GM23248 (cell line): Measurements from ENCODE around the gene EIF3D. TPM values are rescaled to one million over a fixed set of nuclear protein-coding genes. Genes with fewer than 3 reads are reported as not detected.

Source experiments
- DNase-seq: peaks from one replicate; pipeline ENCODE4 v3.0.0-alpha.2; 2015
- H2AFZ ChIP-seq: fragments of 200-600 bp; sonication (generic); 2 replicates; pipeline ENCODE4 v1.6.1; 2016; ENCODE audit warnings: antibody characterized with exemption
- H3F3A ChIP-seq: fragments of 200-600 bp; sonication (generic); 2 replicates; pipeline ENCODE4 v1.6.1; 2016; ENCODE audit warnings: mild to moderate bottlenecking, antibody characterized with exemption, mixed run types; ENCODE audit not compliant: insufficient read depth
- H3K27ac ChIP-seq: fragments of 200-600 bp; sonication (generic); 2 replicates; pipeline ENCODE4 v1.5.1; 2016; ENCODE audit warnings: mild to moderate bottlenecking
- H3K27me3 ChIP-seq: fragments of 200-600 bp; sonication (generic); replicated peaks from 2 replicates; pipeline ENCODE4 v1.6.1; 2016; ENCODE audit warnings: mild to moderate bottlenecking; ENCODE audit not compliant: insufficient read depth
- H3K36me3 ChIP-seq: fragments of 200-600 bp; sonication (generic); 2 replicates; pipeline ENCODE4 v1.6.1; 2016; ENCODE audit warnings: low read depth, mild to moderate bottlenecking
- H3K4me1 ChIP-seq: fragments of 200-600 bp; sonication (generic); 2 replicates; pipeline ENCODE4 v1.6.1; 2016; ENCODE audit warnings: mild to moderate bottlenecking; ENCODE audit not compliant: insufficient read depth
- H3K4me2 ChIP-seq: fragments of 200-600 bp; sonication (generic); one replicate; pipeline ENCODE4 v1.6.1; 2016; ENCODE audit warnings: mild to moderate bottlenecking; ENCODE audit not compliant: unreplicated experiment
- H3K4me3 ChIP-seq: fragments of 200-600 bp; sonication (generic); 2 replicates; pipeline ENCODE4 v1.5.1; 2016; ENCODE audit warnings: mild to moderate bottlenecking
- H3K79me2 ChIP-seq: fragments of 200-600 bp; sonication (generic); 2 replicates; pipeline ENCODE4 v1.6.1; 2016; ENCODE audit warnings: mild to moderate bottlenecking; ENCODE audit not compliant: insufficient read depth
- H3K9ac ChIP-seq: fragments of 200-600 bp; sonication (generic); 2 replicates; pipeline ENCODE4 v1.6.1; 2016; ENCODE audit warnings: mild to moderate bottlenecking
- H3K9me2 ChIP-seq: fragments of 200-600 bp; sonication (generic); 2 replicates; pipeline ENCODE4 v1.6.1; 2016; ENCODE audit warnings: mixed run types, mild to moderate bottlenecking, moderate library complexity; ENCODE audit not compliant: insufficient read depth
- H3K9me3 ChIP-seq: fragments of 200-600 bp; sonication (generic); one replicate; pipeline ENCODE4 v1.6.1; 2017; ENCODE audit warnings: low read depth
- H4K20me1 ChIP-seq: fragments of 200-600 bp; sonication (generic); 2 replicates; pipeline ENCODE4 v1.6.0; 2016; ENCODE audit not compliant: insufficient read depth
- EZH2 ChIP-seq: fragments of 200-600 bp; sonication (generic); IDR thresholded peaks from 2 replicates; pipeline ENCODE4 v1.6.1; 2018; ENCODE audit warnings: antibody characterized with exemption, mild to moderate bottlenecking; ENCODE audit not compliant: insufficient read depth, poor library complexity, severe bottlenecking
- EZH2phosphoT487 ChIP-seq: fragments of 200-600 bp; sonication (generic); IDR thresholded peaks from 2 replicates; pipeline ENCODE4 v1.6.1; 2018; ENCODE audit warnings: antibody characterized with exemption, moderate library complexity, mild to moderate bottlenecking, low read depth; ENCODE audit not compliant: insufficient read depth
- WGBS, 2 experiments: methylation state at CpG; one replicate each; pipeline ENCODE4 v1.1.6; 2015 to 2017; ENCODE audit warnings: low lambda C conversion rate in 2 of 2, low coverage in 1 of 2; ENCODE audit errors: missing lambda C conversion rate in 2 of 2; 5-methylcytosine and 5-hydroxymethylcytosine counted together
- in situ Hi-C: fragments of 300-500 bp; cut with MboI; formaldehyde crosslinking; loops from 2 replicates; pipeline ENCODE4 v1.15.0; 2020
- polyA plus RNA-seq: library from polyadenylated mRNA; unstranded; fragments of >200 nt; fragmentation: Nextera tagmentation; extraction: Ambion mirVana; gene quantifications from 2 replicates; pipeline ENCODE4 v1.2.1, GENCODE V29; 2016
- total RNA-seq: library from RNA; depleted of rRNA; stranded (reverse); fragments of >200 nt; shearing (Covaris generic); gene quantifications from 2 replicates; pipeline ENCODE4 v1.2.3, GENCODE V29; 2014

The EIF3D gene
- total and polyA plus RNA-seq, 2 experiments from 2014 or later, result 122 to 377 TPM

- in situ Hi-C loops, result loop anchor here (25.0 kb wide), 1 partner anchor 304 kb away; no protein-coding TSS in a partner anchor
- no peak overlapping the region for H3K9ac ChIP-seq
Observed at GRCh38 chr22:36491155-36491554, 37.8 kb downstream of the EIF3D start.

GRCh38 chr22:36486619-36487384, 42.2 kb downstream of the EIF3D start:
- in situ Hi-C loops, result loop anchor here (25.0 kb wide), 1 partner anchor 300 kb away; no protein-coding TSS in a partner anchor
- H3K4me1 ChIP-seq, result peaks cover 4% of the 10 kb centered on the region; the same call in 1 of the 2 replicates
- no peaks in the 10 kb centered on the region for H3K9me2 ChIP-seq
- H3K27ac ChIP-seq, result no peak overlapping the region
- no peaks in the 10 kb centered on the region for H3K9me3 ChIP-seq
- H3K4me2 ChIP-seq, result no peak overlapping the region
- no peaks in the 10 kb centered on the region for H3K79me2 ChIP-seq
- no peaks in the 10 kb centered on the region for H4K20me1 ChIP-seq
- no peak overlapping the region for H2AFZ ChIP-seq
- no peaks in the 10 kb centered on the region for H3K27me3 ChIP-seq
- no peak overlapping the region for H3K9ac ChIP-seq
- no peak overlapping the region for H3K4me3 ChIP-seq
- TF ChIP-seq EZH2 (no peak), EZH2phosphoT487 (no peak)
- H3F3A ChIP-seq, result no peaks in the 10 kb centered on the region
- WGBS, 2 experiments, result 87 to 88% methylated on average over 13 of the region's 13 CpGs
- DNase-seq, result peak; percentile 62
- H3K36me3 ChIP-seq, result no peaks in the 10 kb centered on the region

More at GRCh38 chr22:36491155-36491554, 37.8 kb downstream of the EIF3D start:
- no peak for DNase-seq
- H3K4me3 ChIP-seq, result no peak overlapping the region
- H3K36me3 ChIP-seq, result no peaks in the 10 kb centered on the region
- no peaks in the 10 kb centered on the region for H3K79me2 ChIP-seq
- no peaks in the 10 kb centered on the region for H3K9me3 ChIP-seq
- no peaks in the 10 kb centered on the region for H3K9me2 ChIP-seq
- WGBS, 2 experiments, result 95 to 98% methylated on average over 7 of the region's 7 CpGs
- H3K4me2 ChIP-seq, result no peak overlapping the region
- H3K27me3 ChIP-seq, result no peaks in the 10 kb centered on the region
- H3F3A ChIP-seq, result no peaks in the 10 kb centered on the region
- TF ChIP-seq EZH2phosphoT487 (no peak), EZH2 (no peak)
- H2AFZ ChIP-seq, result no peak overlapping the region
- H4K20me1 ChIP-seq, result no peaks in the 10 kb centered on the region
- no peak overlapping the region for H3K27ac ChIP-seq
- H3K4me1 ChIP-seq, result no peaks in the 10 kb centered on the region

DNA sequence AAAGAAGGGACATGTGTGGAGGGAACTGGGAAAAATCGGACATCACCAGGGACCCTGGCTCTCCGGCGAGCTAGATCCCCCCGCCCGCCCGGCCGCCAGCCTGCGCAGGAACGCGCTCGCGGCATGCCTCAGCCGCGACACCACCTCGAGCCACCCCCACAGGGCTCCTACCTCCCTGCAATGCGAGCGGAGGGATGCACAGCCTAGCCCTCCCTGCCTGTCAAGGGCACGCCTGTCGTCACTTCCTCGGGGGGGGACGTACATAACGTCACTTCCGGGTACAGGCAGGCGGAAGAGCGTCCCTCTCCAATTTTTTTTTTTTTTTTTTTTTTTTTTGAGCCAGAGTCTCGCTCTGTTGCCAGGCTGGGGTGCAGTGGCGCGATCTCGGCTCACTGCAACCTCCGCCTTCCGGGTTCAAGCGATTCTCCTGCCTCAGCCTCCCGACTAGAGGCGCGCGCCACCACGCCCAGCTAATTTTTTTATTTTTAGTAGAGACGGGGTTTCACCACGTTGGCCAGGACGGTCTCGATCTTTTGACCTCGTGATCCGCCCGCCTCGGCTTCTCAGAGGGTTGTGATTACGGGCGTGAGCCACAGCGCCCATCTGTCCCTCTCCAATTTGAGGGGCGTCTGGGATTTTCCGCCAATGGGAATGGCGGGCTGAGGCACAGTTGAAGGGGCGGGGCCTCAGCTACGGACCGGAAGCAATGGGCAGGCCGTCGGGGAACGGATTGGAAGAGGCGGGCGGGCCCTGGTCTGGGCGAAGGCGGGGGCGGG, 47.4 kb downstream of the EIF3D start, which contains the start of gene TXN2:
TXN2 (minus strand) TSS at position 248 of the 776 bp plus-strand sequence. CDS start 803 bp downstream, outside the sequence.
- H3K27me3 ChIP-seq, result no peaks in the 10 kb centered on the region
- 0 to 1% methylated on average over 53 to 62 of the region's 62 CpGs for WGBS, 2 experiments
- no peaks in the 10 kb centered on the region for H3K9me3 ChIP-seq
- in situ Hi-C loops, result loop anchor here (25.0 kb wide), 1 partner anchor 294 kb away; no protein-coding TSS in a partner anchor
- H3K36me3 ChIP-seq, result no peaks in the 10 kb centered on the region; the same call in 1 of the 2 replicates
- no peaks in the 10 kb centered on the region for H3K9me2 ChIP-seq
- peaks cover 41% of the 10 kb centered on the region for H3K79me2 ChIP-seq
- no peaks in the 10 kb centered on the region for H3F3A ChIP-seq
- H4K20me1 ChIP-seq, result no peaks in the 10 kb centered on the region
- peaks cover 15% of the 10 kb centered on the region for H3K4me1 ChIP-seq
- H3K9ac ChIP-seq, result peak within 1 kb of the TSS; percentile 98
- peak within 1 kb of the TSS; percentile 99 for H3K27ac ChIP-seq
- H2AFZ ChIP-seq, result peak within 1 kb of the TSS; percentile 93
- peak within 1 kb of the TSS; percentile 85 for H3K4me3 ChIP-seq
- DNase-seq, result peak; percentile 99
- H3K4me2 ChIP-seq, result peak within 1 kb of the TSS; percentile 89
- TF ChIP-seq EZH2 (no peak), EZH2phosphoT487 (no peak)

DNA sequence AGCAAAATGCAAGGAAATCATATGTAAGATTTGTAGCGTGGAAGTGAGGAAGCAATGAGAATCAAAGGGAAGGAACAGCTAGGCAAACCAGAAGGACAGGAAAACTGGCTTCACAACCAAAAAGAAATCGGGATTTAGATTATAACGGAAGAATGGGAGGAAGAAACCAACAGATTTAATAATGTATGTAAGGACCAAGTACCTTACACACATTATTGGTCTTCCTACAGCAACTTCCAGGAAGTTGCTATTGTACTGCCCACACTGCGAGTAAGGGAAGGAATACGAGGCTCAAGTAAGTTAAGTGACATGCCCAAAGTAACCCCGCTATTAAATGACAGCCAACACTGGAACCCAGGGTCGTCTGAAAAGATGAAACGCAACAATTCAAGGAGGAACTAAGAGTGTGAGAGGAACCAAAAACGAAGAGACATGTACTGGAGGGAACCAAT, 48.0 kb downstream of the EIF3D start:
- peak overlapping the region; percentile 85 for H3K4me3 ChIP-seq
- H3K27me3 ChIP-seq, result no peaks in the 10 kb centered on the region
- H3K36me3 ChIP-seq, result peaks cover 2% of the 10 kb centered on the region; the same call in 1 of the 2 replicates
- peaks cover 15% of the 10 kb centered on the region for H3K4me1 ChIP-seq
- peak overlapping the region; percentile 89 for H3K4me2 ChIP-seq
- H3K9ac ChIP-seq, result peak overlapping the region; percentile 98
- no peaks in the 10 kb centered on the region for H4K20me1 ChIP-seq
- H2AFZ ChIP-seq, result peak overlapping the region; percentile 93
- H3K27ac ChIP-seq, result peak overlapping the region; percentile 99
- H3K79me2 ChIP-seq, result peaks cover 42% of the 10 kb centered on the region
- no peak for DNase-seq
- WGBS, 2 experiments, result 10 to 12% methylated on average over 9 of the region's 9 CpGs
- in situ Hi-C loops, result loop anchor here (25.0 kb wide), 1 partner anchor 294 kb away; no protein-coding TSS in a partner anchor
- H3K9me2 ChIP-seq, result no peaks in the 10 kb centered on the region
- H3F3A ChIP-seq, result no peaks in the 10 kb centered on the region
- H3K9me3 ChIP-seq, result no peaks in the 10 kb centered on the region
- TF ChIP-seq EZH2phosphoT487, result no peak
- no peak for TF ChIP-seq EZH2
